ENCODE data around the gene DNAJB14.

Gene DNAJB14

DNA sequence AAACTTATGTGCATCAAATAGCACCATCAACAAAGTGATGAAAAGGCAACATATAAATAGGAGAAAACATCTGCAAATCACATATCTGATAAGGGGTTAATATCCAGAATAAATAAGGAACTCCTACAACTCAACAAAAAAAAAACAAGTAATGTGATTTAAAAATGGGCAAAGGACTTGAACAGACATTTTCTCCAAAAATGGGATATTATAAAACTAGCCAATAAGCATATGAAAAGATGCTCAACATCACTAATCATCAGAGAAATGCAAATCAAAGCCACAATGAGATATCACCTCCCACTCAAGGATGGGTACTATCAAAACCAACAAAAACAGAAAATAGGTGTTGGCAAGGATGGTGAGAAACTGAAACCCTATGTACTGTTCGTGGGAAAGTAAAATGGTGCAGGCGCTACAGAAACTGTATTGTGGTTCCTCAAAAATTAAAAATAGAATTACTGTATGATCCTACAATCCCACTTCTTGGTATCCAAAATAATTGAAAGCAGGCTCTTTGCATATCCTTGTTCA is 2.4 kb downstream of the DNAJB14 start:
- no peak for DNase-seq

DNA sequence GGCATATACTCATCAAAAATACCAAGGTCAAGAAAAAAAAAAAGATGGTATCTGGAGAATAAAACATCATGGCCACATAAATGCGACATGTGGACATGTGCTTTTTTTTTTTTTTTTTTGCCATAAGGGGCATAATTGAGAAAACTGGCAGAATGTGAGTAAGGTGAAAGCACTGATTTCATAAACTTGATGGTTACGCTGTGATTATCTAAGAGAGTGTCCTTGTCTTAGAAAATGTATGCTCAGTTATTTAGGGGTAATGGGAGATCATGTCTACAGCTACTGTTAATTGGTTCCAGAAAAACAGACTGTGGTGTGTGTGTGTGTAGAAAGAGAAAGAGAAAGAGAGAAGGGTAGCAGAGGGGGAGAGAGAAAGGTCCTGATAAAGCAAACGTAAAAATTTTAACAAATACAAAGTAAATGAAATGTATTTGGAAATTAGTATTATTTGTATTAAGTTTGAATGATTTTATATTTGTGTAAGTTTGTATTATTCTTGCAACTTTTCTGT is 8.1 kb downstream of the DNAJB14 start:
- no peak for DNase-seq

DNA sequence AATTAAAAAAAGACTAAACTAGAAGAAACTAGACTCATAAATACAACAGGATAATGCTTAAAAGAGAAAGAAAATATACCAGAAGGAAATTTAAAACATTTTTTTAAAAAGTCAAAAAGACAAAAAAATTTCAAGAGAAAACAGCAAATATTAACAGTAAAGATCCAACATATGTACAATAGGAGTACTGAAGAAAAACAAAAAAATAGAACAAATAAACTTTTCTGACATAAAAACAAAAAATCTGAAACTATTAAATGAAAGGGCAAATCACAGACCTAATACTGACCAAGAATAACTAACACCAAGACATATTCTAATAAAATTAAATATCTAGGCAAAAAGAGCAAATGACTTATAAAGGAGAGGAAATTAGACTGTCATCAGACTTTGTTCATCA is 11.5 kb downstream of the DNAJB14 start:
- no peak for DNase-seq

DNA sequence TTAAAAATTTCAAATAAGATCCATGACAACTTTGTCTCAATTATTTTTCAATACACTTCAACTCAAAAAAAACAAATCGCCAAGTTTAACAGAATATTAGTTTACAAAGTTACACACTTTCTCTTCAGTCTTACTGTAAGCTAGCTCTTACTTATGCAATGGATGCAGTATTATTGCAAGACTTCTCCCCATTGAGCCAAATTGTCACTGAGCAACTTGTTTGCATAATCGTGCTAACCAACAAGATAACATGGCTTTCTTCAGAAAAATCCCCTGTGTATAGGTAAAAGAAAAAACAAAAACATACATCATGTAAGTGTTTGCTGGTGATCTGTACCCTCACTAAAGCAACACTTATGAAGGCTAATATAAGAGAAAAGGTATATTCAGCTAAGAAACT is 18.9 kb downstream of the DNAJB14 start:
- DNase-seq, result no peak

DNA sequence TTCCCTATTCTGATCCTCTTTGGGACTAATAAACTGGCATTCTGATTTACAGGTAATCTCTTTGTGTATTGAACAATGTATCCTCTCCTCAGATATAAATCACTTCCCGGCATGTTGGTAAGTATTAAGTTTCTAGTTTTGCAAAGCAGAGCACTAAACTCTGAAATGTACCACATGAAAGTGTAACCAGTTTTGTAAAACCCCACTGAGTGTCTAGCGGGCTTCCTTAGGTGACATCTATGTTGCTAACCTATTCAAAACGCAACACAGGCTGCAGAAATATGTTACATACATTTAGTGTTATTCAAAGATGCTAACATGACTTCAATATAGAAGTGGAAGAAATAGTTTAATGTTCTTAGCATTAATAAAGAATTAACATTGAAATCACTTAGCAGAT is 25.2 kb downstream of the DNAJB14 start:
- no peak for DNase-seq

DNA sequence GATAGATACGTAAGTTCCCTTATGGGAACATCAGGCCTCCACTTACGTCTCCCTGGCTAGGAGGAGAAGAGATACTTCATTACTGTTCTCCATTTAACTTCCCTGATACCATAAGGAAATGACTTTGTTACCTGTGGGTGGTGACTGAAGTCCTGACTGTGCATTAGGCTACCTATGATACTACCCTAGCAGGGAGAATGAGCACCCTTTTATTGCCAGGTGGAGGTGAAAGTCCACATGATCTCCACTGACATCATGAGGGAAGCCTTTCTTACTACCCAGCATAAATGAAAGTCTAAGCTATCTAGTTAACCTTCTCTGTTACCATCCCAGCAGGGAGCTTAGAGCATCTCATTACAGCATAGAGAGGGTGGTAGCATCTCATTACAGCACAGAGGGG is 27.8 kb downstream of the DNAJB14 start:
- DNase-seq, result no peak

DNA sequence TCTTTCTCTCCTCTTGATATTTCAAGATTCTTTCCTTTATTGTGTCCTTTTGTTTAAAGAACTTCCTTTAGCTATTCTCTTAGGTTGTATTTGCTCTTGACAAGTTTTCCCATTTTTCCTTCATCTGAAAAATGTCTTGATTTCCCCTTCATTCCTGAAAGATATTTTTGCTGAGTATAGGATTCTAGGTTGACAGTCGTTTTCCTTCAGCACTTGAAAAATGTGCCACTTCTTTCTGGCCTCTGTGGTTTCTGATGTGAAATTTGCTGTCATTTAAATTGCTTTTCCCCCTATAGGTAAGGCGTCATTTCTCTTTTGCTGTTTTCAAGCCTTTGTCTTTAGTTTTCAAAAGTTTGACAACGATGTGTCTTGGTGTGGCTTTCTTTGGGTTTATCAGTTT is 28.8 kb downstream of the DNAJB14 start:
- no peak for DNase-seq

DNA sequence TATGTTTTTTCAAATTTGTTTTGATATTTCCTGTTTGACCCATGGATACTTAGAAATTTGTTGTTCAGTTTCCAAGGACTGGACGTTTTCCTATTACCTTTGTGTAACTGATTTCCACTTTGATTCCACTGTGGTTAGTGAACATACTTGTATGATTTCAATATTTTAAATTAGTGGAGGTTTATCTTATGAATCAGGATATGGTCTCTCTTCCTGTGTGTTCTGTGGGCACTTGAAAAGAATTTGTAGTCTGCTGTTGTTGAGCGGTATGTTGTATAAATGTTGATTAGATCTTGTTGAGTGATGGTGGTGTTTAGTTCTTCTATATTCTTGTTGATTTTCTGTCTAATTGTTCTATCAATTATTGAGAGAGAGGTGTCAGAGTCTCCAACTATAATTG is 31.0 kb downstream of the DNAJB14 start:
- DNase-seq, result no peak

DNA sequence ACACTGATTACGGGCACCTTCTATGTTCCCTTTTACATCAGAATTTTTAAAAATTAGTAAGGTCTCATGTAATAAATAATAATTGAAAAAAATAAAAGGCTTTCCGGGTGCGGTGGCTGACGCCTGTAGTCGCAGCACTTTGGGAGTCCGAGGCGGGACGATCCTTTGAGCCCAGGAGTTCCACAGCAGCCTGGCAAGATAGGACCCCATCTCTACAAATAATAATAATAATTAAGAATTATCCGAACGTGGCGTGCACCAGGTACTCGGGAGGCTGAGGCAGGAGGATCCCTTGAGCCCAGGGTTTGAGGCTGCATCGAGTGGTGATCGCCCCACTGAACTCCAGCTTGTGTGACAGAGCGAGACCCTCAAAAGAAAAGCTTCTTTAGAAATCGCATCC is 51.4 kb downstream of the DNAJB14 start:
- DNase-seq, result no peak

DNA sequence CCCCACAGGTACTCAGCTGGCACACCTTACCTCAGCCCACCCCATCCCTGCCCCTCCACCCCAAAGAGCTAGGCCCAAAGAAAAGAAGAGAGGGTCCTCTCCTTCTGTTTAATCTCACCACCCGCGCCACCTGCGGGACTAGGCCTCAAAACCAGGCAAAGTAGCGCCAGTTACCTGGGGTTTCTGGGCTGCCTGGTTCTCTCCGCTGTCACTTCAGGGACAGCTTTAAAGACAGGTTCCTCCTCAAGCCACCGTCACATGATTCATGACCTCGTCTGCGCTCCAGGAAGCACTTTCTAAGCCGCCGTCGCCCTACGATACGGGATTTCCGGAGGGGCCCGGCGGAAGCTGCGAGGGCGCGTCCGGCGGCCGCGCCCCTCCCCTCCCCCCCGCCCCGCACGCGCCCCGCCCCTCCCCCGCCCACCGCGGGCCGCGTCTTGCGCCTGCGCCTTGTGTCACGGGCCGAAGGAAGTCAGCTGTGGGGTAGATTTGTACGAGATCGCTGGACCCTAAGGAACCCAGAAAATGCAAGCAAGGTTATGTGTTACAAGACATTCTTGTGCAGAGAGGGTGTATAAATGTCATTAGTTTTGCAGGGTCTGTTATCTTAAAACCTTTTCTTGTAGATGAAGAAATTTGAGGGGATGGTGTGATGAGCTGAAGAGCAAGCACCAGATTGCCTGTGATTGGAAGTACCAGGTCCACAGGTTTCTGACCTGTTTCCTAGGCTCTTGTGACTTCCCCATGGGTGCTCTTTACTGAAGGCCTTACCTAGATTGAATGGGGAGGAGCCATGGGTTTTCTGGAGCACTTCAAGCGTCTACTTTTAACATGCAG is 52.0 kb downstream of the DNAJB14 start, which contains the start of gene LAMTOR3:
Gene LAMTOR3 (minus strand): TSS at position 267 of the 837 bp plus-strand sequence. CDS start 464 bp downstream, outside the sequence.
- peak; percentile 95 to 96 for DNase-seq

DNA sequence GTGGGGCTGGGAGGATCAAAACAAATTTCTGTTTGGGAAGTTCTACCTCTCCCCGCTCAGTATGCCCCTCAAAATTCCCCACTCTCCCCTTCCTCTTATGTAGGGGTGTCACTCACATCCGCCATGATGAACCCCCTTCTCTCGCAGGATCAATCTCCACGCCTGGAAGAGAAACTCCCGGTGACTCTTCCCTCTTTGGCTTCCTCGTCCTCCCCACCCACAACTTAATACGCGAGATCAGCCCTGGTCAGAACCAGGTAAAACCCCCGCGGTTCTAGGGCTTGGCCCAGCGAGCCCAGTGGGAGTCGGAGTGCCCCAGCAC is 52.6 kb downstream of the DNAJB14 start:
- DNase-seq, result peak; percentile 12 to 47

DNA sequence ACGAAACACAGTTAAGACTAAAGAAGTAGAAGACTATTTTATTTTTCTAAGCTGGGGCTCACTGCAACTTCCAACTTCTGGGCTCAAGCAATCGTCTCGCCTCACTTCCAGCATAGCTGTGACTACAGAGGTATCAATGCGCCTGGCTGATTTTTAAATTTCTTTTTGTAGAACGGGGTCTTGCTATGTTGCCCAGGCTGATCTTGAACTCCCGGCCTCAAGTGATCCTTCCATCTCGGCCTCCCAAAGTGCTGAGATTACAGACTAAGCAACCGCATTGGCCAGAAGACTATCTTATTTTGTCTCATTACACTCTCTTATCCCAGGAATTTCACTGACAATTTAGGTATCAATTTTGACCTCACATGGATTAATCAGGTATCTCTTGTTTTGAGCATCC is 53.4 kb downstream of the DNAJB14 start:
- DNase-seq, result no peak

DNA sequence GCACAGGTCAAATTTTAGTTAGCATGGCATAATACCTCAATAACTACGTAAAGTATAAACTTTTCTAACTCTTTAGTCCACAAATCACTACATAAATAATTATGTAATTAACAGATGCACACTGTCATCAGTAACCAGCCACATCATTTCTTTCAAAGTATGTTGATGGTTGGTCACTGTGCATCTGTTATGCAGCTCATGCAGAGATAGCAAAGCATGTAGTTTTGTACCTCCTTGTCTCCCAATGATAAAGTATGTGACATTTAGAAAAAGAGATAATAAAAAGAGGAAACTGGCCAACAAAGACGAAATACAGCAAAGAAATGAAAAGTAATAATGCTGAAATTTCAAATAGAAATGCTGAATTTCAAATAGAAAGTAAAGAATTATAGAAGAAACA is 55.1 kb downstream of the DNAJB14 start:
- no peak for DNase-seq

DNA sequence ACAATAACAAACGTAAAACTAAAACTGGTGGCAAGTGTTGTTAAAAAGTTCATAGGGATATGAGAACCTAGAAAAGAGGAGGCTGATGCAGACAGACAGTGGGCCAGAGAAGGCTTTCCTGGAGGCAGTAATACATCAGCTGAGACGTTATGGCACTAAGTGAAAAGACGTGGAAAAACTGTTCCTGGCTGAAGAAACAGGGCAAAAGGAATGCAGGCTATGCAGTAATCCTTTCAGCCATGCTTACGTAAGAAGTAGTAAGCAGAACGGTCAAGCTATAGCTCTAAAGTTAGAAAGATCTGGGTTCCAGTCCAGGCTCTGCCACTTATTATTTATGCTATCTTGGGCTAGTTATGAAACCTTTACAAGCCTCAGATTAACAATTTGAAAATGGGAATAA is 58.6 kb downstream of the DNAJB14 start:
- DNase-seq, result no peak

DNA sequence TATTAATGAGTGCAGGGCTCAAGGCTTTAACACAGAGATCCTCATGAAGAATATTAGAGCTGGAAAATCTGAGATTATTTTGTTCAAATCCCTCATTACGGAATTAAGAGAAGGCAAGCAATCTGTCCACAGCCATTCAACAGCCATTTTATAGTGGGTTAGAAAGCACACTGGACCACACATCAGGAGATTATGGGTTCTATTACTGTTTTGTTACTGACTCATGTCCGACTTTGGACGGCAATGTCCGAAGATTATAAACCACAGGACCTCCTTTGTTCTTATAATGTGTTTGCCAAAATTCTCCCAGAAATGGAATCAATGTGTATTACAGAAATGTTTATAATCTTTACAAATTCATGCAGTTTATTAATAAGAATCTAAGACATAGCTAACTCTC is 60.3 kb downstream of the DNAJB14 start:
- no peak for DNase-seq

DNA sequence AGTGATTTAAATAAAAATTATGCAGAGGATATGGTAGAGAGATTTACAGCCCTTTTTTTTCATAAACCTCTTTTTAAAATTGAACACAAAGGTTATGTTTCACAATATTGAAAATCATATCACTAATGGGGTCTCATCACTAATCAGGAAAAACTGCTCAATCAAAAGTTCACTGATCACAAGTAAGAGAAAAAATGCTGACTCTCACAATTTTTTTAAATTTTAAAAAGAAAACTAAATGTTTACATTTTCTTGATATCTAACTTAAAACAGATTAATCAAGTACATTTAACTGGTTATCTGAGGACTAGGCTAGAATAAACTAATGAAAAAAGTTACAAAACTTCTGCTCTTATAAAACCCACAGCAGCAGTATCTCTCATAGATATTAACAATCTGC is 60.7 kb downstream of the DNAJB14 start:
- no peak for DNase-seq

DNA sequence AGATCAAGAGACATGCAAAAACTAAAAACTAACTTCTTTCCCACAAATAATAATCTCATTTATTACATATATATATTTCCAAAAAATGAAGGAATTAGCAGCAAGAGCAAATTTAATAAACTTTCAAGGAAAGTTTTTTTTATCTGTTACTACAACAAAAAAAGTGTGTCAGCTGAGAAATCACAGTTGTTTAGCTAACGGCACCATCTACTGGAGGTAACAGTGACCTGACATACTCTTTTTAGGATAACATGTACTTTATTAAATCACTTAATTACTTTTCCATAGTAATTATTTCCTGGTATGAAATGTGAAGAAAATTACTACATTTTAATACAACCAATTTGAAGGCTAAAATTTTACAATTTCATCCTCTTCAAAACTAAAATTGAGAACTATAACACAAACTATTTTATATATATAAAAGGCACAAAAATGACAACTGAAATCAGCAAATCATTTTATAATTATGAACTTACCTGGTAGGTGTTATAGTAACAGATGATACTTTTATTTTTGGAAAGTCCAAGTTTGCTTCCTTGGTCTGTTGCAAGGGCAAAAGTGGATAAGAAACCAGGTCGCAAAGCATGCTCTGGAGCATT is 61.3 kb downstream of the DNAJB14 start:
- DNase-seq, result peak; percentile 45 to 46

DNA sequence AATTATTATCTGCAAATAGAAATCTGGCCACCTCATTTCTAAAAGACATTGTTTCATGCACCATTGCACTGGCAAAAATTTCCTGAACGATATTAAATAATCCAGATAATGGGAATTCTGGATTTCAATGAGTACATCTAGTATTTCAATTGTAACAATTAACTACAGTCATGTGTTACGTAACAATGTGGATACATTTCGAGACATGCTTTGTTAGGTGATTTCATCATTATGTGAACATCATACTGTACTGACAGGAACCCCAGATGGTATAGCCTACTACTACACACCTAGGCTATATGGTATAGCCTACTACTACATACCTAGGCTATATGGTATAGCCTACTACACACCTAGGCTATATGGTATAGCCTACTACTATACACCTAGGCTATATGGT is 67.0 kb downstream of the DNAJB14 start:
- peak in 1 of 2 donors; percentile 26 for DNase-seq

DNA sequence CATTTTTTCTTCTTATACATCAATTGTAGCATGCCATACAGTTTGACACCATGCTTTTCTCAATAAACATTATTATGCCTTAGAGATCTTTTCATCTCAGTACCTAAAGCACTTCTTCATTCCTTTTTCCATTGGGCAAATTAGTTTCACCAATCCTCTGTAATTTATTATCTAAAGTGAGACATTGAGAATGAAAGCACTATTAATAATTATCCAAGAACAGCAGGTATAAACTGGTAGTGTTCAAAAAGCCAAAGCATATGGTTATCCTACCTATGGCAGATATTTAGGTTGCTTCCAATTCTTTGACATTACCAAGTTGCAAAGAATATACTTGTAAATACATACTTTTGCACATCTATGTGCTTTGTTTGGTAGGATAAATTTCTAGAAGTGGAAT is 67.8 kb downstream of the DNAJB14 start:
- no peak for DNase-seq

DNA sequence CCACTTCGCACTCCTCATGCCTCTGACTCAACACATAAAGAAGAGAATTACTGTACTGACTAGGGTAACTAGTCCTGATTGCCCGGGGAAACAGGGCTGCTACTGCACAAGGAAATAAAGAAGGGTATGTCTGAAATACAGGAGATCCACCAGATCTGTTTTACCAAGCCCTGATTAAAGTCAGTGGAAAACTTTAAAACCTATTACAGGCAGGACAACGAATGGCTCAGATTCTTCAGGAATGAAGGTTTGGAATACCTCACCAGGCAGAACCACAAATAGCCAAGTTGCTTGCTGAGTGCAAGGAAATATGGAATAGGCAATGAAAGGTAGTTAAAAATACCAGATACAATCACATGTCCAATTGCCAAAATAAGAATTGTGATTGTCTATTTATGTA is 69.5 kb downstream of the DNAJB14 start:
- DNase-seq, result no peak

DNA sequence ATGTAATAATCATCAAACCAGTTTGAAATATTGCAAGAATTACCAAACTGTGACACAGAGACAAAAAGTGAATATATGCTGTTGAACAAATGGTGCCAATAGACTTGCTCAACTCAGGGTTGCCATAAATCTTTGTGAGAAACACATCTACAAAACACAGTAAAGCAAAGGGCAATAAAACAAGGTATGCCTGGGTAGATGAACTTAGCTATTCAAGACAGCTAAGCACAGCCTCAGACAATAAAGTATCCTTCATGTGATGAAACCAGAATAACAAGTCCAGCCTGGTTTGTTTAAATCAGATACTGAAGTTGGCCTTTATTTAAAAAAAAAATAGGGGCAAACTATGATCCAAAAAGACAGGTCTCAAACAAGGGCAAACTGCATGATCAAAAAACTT is 71.3 kb downstream of the DNAJB14 start:
- DNase-seq, result no peak

DNA sequence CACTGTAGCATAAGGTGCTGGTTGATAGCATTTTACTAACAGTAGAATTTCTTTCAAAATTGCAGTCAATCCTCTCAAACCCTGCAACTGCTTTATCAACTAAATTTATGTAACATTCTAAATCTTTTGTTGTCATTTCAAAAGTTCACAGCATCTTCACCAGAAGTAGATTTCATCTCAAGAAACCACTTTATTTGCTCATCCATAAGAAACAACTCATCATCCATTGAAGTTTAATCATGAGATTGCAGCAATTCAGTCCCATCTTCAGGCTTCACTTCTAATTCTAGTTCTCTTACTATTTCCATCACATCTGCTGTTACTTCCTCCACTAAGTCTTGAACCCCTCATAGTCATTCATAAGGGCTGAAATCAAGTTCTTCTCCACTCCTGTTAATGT is 73.8 kb downstream of the DNAJB14 start:
- no peak for DNase-seq

DNA sequence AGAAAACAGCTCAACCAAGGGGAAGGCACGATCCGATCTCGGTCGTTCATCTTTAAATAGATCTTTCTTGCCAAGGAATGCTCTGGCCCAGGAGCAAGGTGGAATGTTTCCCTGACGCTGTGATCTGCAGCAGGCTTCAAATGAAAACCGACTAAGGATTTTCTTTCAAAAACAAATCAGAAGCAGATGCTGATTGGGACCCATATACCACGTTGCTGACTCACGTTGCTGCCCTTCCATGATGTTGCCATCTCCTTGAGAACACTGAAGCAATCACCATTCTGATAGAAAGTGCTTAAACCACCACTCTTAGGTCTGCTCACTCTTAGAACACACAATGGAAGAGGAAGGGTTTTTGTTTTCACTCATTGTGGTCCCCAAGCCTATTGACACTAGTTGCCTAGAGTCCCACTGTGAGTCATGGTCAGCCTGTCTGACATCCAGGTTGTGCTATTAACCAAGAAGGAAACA is 78.3 kb downstream of the DNAJB14 start:
- no peak for DNase-seq

DNA sequence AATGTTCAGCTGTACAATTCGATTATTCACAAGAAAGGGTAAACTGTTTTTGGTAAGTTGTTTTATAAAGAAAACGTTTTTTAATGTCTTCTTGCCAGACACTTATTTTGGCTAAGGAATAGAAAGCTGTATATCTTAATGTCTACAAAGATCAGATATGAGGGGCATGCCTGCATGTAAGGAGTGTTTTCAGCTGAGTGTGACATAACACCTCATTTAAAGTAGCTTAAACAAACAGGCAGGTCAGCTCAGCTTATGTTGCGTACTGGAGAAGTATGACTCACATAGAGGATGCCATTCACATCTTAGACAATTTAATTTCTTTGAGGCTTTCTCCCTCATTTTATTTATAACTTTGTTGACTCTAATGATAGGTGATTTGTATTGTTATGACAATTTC is 82.6 kb downstream of the DNAJB14 start:
- no peak for DNase-seq

Measured in inflammatory macrophage (primary cell).